Neural cell (in vitro differentiated cells): ENCODE results near the gene MICB. TPM values are rescaled to one million over a fixed set of nuclear protein-coding genes. Genes with fewer than 3 reads are reported as not detected.
"Not testable (repeated sequence)": the region's sequence is repeated elsewhere in the genome, so short reads cannot be mapped to it uniquely, and the experiment has no call there.

Source experiments
- H2AFZ ChIP-seq: fragments of 200-600, 300-800 bp; sonication (generic), shearing (Covaris generic); 2 replicates; pipeline ENCODE4 v1.6.0; 2014; ENCODE audit warnings: low read depth, mild to moderate bottlenecking, antibody characterized with exemption, low read length, moderate library complexity
- H3F3A ChIP-seq: fragments of 200-600 bp; shearing (Covaris generic); 2 replicates; pipeline ENCODE4 v1.6.1; 2016; ENCODE audit warnings: mild to moderate bottlenecking, moderate library complexity, mixed read lengths, antibody characterized with exemption, low read length; ENCODE audit not compliant: insufficient read depth, poor library complexity, severe bottlenecking
- H3K27ac ChIP-seq: fragments of 200-600, 300-800 bp; sonication (generic), shearing (Covaris generic); 2 replicates; pipeline ENCODE4 v1.5.1; 2014; ENCODE audit warnings: mild to moderate bottlenecking, low read length, moderate library complexity
- H3K27me3 ChIP-seq: fragments of 300-800, 200-600 bp; sonication (generic), shearing (Covaris generic); 2 replicates; pipeline ENCODE4 v1.6.0; 2014; ENCODE audit warnings: mild to moderate bottlenecking, low read depth, low read length, moderate library complexity; ENCODE audit not compliant: insufficient read depth
- H3K36me3 ChIP-seq: fragments of 300-800, 200-600 bp; sonication (generic), shearing (Covaris generic); 2 replicates; pipeline ENCODE4 v1.5.1; 2014; ENCODE audit warnings: mild to moderate bottlenecking, antibody characterized with exemption, low read length, moderate library complexity; ENCODE audit not compliant: insufficient read depth
- H3K4me2 ChIP-seq: fragments of 300-800, 200-600 bp; sonication (generic), shearing (Covaris generic); 2 replicates; pipeline ENCODE4 v1.6.0; 2014; ENCODE audit warnings: mild to moderate bottlenecking, low read length
- H3K4me3 ChIP-seq: fragments of 300-800, 200-600 bp; sonication (generic), shearing (Covaris generic); 2 replicates; pipeline ENCODE4 v1.5.1; 2014; ENCODE audit warnings: mild to moderate bottlenecking, low read length, moderate library complexity
- H3K79me2 ChIP-seq: fragments of 200-600 bp; shearing (Covaris generic); replicated peaks from 2 replicates; pipeline ENCODE4 v1.6.0; 2014; ENCODE audit warnings: mild to moderate bottlenecking, low read length, moderate library complexity; ENCODE audit not compliant: insufficient read depth
- H3K9ac ChIP-seq: fragments of 300-800, 200-600 bp; sonication (generic), shearing (Covaris generic); 2 replicates; pipeline ENCODE4 v1.6.1; 2016; ENCODE audit warnings: mild to moderate bottlenecking, low read length, mixed read lengths
- H3K9me2 ChIP-seq: fragments of 200-600 bp; shearing (Covaris generic); 2 replicates; pipeline ENCODE4 v1.6.1; 2016; ENCODE audit warnings: mild to moderate bottlenecking, low read length, mixed read lengths; ENCODE audit not compliant: insufficient read depth
- H3K9me3 ChIP-seq: fragments of 200-600, 300-800 bp; sonication (generic), shearing (Covaris generic); 2 replicates; pipeline ENCODE4 v1.6.1; 2016; ENCODE audit warnings: mild to moderate bottlenecking, mixed run types, low read length, moderate library complexity, mixed read lengths
- H4K20me1 ChIP-seq: fragments of 200-600 bp; shearing (Covaris generic); 2 replicates; pipeline ENCODE4 v1.6.1; 2016; ENCODE audit warnings: mild to moderate bottlenecking, mixed run types; ENCODE audit not compliant: insufficient read depth
- CTCF ChIP-seq: fragments of 450-650 bp; IDR thresholded peaks from 2 replicates; pipeline ENCODE4 v1.5.1; 2014; ENCODE audit warnings: antibody characterized with exemption, mild to moderate bottlenecking, moderate library complexity; ENCODE audit not compliant: poor library complexity, severe bottlenecking
- EP300 ChIP-seq: fragments of 450-650 bp; conservative IDR thresholded peaks from 2 replicates; pipeline ENCODE4 v1.6.1; 2014; ENCODE audit warnings: antibody characterized with exemption, mild to moderate bottlenecking, moderate library complexity; ENCODE audit not compliant: poor library complexity, severe bottlenecking
- MXI1 ChIP-seq: fragments of 450-650 bp; conservative IDR thresholded peaks from 2 replicates; pipeline ENCODE4 v1.6.1; 2014; ENCODE audit warnings: antibody characterized with exemption, mild to moderate bottlenecking; ENCODE audit not compliant: poor library complexity, severe bottlenecking
- POLR2AphosphoS5 ChIP-seq: IDR thresholded peaks from 2 replicates; pipeline ENCODE4 v1.6.1; 2012
- RAD21 ChIP-seq: fragments of 450-650 bp; conservative IDR thresholded peaks from 2 replicates; pipeline ENCODE4 v1.6.1; 2014; ENCODE audit warnings: antibody characterized with exemption, mild to moderate bottlenecking, moderate library complexity
- SMC3 ChIP-seq: fragments of 450-650 bp; conservative IDR thresholded peaks from 2 replicates; pipeline ENCODE4 v1.6.1; 2014; ENCODE audit warnings: antibody characterized with exemption, mild to moderate bottlenecking, moderate library complexity; ENCODE audit not compliant: poor library complexity
- TAF1 ChIP-seq: IDR thresholded peaks from 2 replicates; pipeline ENCODE4 v1.6.1; 2012; ENCODE audit warnings: low read depth
- polyA plus RNA-seq: library from polyadenylated mRNA; depleted of rRNA; stranded (reverse); fragments of >200 nt; gene quantifications from 2 replicates; pipeline ENCODE4 v1.2.3, GENCODE V29; 2014

MICB gene
- polyA plus RNA-seq, 1 donor from 2014 or later, result not detected

GRCh38 chr6:31498748-31499147 lies 803 bp downstream of the MICB start:
- Histone ChIP-seq H3F3A (no peaks in the 10 kb centered on the region), H3K4me3 (no peak overlapping the region), H3K36me3 (no peaks in the 10 kb centered on the region), H3K79me2 (no peaks in the 10 kb centered on the region), H3K4me2 (no peak overlapping the region), H3K9me2 (no peaks in the 10 kb centered on the region), H3K9ac (no peak overlapping the region), H3K9me3 (no peaks in the 10 kb centered on the region), H2AFZ (no peak overlapping the region), H4K20me1 (no peaks in the 10 kb centered on the region), H3K27ac (no peak overlapping the region), H3K27me3 (peaks cover 61% of the 10 kb centered on the region)
- TF ChIP-seq TAF1 (no peak), CTCF (no peak), EP300 (no peak), POLR2AphosphoS5 (no peak), MXI1 (no peak), SMC3 (no peak)

GRCh38 chr6:31499648-31500047 lies 1.7 kb downstream of the MICB start:
- H3K4me2 ChIP-seq, result not testable (repeated sequence)

DNA sequence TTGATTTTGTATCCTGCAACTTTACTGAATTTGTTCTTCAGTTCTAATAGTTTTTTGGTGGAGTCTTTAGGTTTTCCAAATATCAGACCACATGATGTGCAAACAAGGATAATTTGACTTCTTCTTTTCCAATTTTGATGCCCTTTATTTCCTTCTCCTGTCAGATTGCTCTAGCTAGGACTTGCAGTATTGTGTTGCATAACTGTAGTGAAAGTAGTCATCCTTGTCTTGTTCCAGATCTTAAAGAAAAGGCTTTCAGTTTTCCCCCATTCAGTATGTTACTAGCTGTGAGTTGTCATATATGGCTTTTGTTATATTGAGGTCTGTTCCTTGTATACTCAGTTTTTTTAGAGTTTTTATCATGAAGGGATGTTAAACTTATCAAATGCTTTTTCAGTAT lies 4.6 kb downstream of the MICB start:
- Histone ChIP-seq H2AFZ (no peak overlapping the region), H3K4me2 (no peak overlapping the region), H3K9me2 (no peaks in the 10 kb centered on the region), H3K9me3 (no peaks in the 10 kb centered on the region), H4K20me1 (no peaks in the 10 kb centered on the region), H3K27me3 (peaks cover 25% of the 10 kb centered on the region), H3K27ac (no peak overlapping the region), H3F3A (no peaks in the 10 kb centered on the region), H3K79me2 (no peaks in the 10 kb centered on the region), H3K36me3 (no peaks in the 10 kb centered on the region), H3K9ac (no peak overlapping the region), H3K4me3 (no peak overlapping the region)
- TF ChIP-seq RAD21, result no peak

More at GRCh38 chr6:31499648-31500047, 1.7 kb downstream of the MICB start:
- H3K4me3 ChIP-seq, H3K27ac ChIP-seq, H3K9ac ChIP-seq, H3F3A ChIP-seq, H3K9me2 ChIP-seq, H3K36me3 ChIP-seq, H2AFZ ChIP-seq, H3K79me2 ChIP-seq, H4K20me1 ChIP-seq, H3K9me3 ChIP-seq: not testable (repeated sequence)
- H3K27me3 ChIP-seq, result peaks cover 52% of the 10 kb centered on the region

DNA sequence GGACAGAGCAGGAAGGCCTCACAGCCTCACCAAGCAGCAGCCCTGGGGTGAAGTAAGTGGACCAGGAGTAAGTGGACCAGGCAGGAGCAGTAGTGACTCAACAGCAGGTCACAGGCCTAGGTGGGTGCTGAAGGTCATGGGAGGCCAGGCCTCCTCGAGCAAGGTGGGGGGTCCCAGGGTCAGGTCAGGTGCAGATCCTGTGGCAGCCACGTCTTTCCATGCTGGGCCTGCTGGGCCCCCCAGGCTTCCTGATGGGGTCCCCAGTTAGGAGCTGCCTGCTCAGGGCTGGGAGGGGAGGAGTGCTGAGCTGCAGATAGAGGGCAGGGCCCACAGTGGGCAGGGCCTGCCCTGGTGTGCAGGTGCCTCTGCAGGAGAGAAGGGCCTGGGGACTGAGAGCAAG lies 11.1 kb downstream of the MICB start:
- H3K9ac ChIP-seq, H3K9me2 ChIP-seq, H3K4me3 ChIP-seq, H3K36me3 ChIP-seq, H3K9me3 ChIP-seq, H3K4me2 ChIP-seq, H3K27ac ChIP-seq, H3K27me3 ChIP-seq, H3K79me2 ChIP-seq, H2AFZ ChIP-seq, H3F3A ChIP-seq, H4K20me1 ChIP-seq: not testable (repeated sequence)
